ENCODE data around the gene TBX21.
A peak's percentile ranks its signal among the peaks of the same experiment; 100 is the strongest.

The TBX21 gene

DNA sequence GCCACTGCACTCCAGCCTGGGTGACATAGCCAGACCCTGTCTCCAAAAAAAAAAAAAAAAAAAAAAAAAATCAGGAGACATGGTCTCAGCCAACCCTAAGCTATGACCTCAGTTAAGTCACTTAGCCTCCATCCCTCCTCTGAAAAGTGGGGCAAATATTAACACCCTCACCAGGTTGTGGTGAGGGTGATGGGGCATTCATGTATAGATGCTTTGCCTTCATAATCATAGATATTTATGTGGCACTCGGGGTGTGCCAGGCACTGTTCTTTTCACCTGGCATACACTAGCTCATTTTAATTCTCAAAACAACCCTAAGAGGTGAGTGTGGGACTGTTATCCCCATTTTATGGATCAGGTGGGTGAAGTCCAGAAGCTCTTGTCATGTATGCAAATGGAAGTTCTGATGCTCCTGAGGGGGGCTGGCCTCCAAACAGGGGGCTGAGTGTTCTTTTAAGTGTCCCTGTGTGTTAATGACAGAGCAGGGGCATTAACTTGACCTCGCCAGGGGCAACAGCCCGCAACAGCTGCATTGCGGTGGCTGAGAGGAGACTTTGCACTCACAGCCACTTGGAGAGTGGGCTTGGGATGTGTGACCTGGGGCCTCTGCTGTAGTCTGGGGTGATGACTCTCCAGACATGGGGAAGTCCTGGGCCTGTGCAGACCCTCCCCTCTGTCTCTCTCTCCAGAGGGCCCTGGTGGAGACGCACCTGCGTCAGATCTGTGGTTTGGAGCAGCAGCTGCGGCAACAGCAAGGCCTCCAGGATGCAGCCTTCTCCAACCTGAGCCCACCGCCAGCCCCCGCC, 34.9 kb upstream of the TBX21 start:
- no peak for DNase-seq

DNA sequence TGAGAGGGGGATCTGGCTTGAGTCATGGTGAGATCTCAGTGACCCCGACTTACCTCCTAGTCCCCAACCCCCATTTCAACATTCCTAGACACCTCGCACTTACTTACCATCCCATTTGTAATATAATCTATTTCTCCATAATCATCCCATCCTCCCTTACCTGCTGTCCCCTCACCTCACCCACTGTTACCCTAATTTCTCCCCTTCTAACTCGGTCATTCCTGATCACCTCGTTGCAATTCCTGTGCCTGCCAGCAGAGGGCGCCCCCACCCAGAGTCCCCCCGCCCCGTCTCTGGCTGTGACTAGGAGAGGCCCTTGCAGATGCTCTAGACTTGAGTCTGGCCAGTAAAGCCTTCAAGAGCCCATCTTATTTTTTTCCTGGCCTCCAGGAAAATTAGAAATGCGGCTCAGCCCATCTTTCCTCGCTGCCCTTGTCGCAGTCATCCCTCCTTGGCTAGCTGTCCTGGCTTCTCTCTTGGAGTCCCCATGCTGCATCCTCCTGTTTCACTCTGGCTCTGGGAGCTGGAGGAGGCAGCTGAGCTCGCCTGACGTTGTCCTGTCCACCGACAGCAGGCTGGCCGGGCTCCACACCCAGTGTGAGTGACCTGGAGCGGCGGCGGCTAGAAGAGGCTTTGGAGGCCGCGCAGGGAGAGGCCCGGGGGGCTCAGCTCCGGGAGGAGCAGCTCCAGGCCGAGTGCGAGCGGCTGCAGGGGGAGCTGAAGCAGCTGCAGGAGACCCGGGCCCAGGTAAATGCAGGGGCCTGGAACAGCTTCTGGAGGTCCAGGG, 34.1 kb upstream of the TBX21 start:
- peak; percentile 63 for DNase-seq

DNA sequence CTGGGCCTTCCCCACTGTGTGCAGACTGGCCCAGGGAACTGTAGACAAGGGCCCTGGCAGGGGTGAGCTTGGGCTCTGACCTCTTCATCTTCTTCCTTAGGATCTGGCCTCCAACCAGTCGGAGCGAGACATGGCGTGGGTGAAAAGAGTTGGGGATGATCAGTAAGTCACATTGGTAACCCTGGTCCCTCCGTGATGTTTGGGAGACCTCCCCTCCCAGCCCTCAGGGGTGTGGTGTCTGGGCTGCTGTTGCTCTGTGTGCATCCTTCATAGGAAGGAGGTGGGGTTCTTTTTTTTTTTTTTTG, 33.5 kb upstream of the TBX21 start:
- no peak for DNase-seq

DNA sequence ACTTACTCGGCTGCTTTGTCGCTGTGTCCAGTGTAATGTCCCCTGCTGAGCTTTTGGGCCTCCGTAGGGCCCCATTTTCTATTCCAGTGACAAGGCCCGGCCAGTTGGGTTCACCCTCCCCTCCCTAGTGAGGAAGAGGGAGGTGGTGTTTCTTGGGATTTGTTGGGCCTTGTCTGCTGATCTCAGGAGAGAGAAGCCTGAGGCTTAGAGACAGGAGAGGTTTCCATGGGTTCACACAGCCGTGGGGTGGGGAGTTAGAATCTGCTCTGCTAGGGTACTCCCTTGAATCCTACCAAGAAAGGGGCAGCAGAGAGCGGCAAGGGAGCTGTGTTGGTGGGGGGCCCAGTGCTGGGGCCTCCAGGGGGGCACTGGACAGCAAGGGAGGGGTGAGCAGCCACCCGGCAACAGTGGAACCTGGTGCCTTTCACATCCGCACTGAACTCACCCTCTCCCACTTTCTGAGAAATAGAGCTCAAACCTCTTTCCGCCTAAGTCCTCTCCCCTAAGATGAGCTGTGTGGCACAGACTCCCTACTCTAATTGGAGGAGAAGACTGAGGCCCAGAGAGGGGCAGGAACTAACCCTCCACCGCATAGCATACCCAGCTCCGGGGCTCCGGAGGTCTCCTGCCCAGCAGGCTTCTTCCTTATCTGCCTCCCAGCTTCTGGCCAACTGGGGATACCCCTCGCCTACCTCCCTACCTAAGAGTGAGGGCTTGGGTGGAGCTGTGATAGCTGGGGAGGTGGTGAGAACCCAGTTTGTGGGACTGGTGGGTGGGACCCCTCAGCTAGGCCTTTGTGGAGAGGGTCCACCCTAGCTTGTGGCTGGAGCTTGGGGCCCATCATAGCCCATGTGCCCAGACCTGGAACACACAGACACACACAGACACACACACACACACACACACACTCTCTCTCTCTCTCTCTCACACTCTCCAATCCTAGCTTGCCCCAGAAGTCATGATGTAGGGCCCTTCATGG, 32.3 kb upstream of the TBX21 start:
- DNase-seq = no peak

DNA sequence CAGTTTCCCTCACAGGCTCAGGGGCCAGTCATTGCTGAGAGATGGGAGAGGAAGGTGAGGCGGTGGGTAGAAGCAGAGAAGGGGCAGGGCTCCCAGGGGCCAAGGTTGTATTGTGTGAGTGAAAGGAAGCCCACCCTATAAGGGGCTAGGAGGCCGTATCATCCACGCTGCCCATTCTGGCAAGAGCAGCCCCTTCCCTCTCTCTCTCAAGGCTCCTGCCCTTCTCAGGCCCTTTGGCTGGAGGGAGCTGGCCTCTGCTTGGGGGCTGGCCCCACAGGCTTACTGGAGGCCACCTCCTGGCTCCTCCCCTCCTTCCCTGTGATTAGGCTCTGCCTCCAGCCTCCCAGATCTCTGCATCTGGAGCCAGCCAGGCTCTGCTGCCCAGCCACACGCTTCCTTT, 31.4 kb upstream of the TBX21 start:
- DNase-seq = no peak

DNA sequence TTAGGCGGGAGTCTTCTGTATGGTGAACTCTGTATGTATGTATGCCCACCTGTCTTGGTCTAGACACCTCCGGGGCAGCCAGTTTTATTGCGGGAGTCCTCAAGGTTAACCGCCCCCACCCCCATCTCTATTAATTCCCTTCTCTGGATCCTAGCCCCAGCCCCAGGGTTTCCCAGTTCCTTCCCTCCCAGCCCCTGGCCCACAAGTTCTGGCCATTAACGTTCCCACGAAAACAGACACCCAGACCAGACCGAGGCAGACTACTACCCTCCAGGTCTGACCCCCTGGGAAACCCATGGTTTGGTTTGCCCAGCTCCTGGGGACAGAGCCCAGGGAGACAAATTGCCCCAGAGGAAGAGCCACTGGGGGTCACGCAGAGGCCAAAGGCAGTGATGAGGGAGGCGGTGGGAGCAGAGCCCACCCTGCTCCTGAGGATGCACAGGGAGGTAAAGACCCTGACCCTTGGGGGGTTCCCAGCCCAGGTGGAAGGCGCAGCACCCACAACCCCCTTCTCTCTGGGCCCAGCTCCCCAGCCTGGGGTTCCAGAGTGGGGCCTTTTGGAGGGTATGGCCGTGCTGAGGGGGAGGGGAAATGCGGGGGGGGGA, 30.5 kb upstream of the TBX21 start:
- DNase-seq = no peak

DNA sequence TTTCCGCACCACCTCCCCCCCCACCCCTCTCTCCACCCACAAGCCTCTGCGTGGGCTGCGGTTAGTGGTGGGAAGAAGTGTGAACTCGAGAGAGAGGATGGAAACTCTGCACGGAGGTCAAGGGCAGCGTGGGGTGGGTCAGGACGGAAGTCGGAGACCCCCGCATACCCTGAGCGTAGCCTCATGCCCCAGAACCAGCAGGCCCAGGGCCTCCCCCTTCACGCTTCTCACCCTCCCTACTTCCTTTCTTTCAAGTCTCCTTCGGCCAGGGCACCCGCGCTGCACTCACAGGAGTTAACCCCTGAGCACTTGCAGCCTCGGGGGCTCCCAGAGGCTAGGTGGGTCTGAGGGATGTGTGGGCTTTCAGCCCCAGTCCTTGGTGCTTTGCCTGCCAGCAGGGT, 29.8 kb upstream of the TBX21 start:
- no peak for DNase-seq

DNA sequence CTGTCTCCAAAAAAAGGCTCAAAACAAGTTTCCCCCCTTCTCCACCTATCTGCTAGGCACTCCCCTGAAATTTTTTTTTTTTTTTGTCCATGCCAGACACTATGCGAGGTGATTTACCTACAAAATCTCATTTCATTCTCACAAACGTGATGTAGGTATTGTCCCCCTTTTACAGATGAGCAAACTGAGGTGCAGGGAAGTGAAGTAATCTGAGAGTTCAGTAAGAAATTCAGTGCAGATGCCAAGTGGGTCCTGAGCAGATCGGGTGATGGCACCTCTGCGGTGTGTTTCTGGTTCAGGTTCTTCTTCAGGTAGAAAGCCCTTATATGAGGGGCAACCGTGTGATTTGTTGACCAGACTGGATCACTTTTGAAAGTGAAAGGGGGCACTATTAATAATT, 29.4 kb upstream of the TBX21 start:
- DNase-seq = no peak

DNA sequence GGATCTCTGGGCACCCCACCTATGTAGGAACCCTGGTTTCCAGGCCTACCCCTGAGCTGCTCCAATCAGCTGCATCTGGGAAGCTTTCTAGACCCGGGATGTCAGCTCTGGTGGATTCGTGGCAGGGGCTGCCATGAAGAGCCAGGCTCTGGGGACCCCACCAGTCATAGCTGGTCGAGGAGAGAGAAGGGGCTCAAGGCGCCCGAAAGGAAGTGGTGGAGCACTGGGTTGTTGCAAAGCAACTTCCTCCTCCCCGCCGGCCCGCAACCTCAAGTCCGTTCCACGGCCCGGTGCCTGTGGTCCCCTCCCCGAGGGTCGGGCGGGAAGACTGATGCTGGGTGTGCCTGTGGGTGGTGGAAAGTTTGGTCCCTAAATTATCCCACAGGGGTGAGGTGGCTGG, 28.9 kb upstream of the TBX21 start:
- DNase-seq = no peak

DNA sequence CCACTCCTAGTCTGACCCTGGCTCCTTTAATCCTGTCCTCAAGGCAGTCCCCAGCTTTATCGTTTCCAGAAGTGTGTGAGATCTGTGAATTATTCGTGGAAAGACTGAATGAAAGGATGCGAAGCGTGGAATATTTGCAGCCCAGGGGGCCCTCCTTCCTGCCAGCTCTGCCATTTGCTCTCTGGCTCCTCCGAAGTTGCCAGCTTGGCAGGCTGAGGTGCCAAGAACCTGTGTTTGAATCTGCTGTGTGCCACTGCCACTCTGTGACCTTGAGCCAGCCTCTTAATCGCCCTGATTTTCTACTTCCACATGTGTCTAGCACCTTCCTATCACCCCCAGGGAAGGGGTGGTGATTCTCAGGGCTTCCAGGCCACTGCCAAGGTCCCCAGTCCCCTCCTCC, 28.3 kb upstream of the TBX21 start:
- no peak for DNase-seq

DNA sequence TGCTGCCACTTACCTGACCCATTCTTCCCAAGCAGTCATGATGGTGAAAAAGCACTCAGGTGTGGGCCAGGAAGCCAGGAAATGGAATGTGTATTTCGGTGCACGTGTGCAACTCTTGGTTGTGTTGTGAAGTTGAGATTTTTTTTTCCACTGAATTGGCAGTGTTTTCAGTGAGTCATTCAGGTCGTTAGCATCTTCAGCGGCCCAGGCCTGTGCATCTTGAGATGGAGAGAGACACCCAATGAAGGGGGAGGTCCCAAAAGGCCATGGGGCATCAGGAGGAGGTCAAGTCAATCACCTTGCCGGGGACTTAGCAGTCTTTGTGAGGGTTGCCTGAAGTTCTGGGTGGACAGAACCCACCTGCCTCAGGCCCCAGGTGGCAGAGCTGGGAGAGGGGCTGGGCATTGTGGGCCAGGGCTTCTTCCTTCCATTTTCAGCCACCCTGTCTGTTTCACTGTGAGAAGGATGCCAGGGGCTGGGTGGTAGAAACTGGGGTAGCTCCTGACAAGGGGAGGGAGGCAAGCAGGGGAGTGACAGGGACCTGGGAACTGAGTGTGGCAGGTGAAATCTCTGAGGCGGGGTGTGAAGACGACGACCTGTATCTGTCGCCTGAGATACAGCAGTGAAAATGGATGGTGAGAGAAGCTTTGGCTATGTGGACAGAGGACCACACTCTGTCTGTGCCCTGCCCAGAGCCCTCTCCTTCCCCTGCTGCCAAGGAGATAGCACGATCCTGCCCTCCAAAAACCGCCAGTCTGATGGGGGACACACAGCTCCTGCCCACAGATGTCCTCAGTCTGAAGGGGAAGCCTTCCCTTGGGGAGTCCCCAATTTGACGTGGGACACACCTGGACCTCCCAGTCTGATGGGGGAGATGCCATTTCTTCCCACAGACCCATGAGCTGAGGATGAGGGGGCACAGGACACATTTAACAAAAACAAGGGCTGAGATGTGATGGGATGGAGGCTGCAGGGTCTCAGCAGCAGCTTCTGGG, 27.2 kb upstream of the TBX21 start:
- peak; percentile 45 for DNase-seq

DNA sequence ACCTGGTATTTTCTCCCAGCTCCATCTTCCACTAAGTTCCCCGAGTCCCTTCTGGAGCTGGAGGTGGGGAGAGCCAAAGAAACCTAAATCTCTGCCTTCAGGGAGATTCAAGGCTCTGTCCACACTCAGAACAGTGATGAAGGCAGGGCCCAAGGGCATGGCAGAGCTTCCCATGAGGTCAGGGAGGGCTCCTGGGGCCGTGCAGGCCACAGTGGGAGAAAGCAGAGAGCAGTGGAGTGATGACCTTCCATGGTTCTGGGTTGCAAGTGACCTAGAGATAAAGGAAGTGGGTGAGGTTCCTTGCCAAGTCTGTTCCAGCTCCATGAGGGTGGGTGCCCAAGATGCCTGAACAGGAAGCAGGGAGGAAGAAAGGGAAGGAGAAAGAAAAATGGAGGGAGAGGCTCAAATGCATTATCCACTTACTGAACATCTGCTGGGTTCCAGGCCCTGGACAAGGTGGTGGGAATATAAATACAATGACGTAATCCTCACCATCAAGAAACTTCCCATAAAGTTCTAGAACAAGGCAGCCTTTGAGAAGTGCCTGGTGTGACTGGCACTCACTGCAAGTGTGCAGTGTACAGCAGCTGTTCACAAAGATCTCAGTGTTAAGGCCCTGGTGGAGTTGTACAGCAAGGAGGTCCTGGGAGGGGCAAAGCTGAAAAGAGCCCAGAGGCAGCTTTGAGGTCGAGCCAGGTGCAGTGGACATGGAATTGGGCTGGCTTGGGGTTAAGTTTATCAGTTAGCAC, 25.8 kb upstream of the TBX21 start:
- no peak for DNase-seq

DNA sequence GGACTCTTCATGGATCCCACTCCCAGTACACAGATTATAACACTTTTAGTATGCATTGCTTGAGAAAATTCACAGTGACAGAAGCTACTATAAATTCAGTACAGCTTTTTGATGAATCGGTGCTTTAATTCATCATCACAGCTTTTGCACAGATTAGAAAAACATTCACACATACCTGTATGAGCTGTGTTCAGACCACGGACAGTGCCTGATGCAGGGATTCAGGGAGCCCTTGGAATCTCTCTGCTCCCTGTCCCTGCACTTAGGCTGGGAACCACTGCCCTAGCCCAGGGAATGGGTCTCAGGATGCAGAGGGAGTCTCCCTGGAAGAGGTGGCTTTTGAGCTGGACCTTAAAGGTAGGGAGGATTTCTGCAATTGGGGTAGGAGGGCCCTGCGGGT, 25.2 kb upstream of the TBX21 start:
- DNase-seq = no peak

DNA sequence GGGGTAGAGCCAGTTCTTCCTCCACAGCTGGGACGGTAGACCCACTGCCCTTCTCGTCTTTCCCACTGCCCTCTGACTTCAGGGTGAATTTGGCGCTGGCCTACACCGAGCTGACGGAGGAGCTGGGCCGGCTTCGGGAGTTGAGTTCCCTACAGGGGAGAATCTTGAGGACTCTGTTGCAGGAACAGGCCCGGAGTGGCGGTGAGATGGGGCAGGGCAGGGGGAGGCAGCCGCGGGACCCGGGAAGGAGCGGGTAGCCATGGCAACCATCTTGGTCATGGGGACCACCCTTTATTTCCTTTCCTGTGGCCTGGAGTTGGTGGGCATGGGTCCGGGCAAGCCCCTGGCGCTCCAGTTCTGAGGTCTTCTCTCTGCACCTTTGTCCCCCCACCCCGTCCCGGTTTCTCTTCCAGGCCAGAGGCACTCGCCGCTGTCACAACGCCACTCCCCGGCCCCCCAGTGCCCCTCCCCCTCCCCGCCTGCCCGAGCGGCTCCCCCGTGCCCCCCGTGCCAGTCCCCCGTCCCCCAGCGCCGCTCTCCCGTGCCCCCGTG, 24.6 kb upstream of the TBX21 start:
- no peak for DNase-seq

DNA sequence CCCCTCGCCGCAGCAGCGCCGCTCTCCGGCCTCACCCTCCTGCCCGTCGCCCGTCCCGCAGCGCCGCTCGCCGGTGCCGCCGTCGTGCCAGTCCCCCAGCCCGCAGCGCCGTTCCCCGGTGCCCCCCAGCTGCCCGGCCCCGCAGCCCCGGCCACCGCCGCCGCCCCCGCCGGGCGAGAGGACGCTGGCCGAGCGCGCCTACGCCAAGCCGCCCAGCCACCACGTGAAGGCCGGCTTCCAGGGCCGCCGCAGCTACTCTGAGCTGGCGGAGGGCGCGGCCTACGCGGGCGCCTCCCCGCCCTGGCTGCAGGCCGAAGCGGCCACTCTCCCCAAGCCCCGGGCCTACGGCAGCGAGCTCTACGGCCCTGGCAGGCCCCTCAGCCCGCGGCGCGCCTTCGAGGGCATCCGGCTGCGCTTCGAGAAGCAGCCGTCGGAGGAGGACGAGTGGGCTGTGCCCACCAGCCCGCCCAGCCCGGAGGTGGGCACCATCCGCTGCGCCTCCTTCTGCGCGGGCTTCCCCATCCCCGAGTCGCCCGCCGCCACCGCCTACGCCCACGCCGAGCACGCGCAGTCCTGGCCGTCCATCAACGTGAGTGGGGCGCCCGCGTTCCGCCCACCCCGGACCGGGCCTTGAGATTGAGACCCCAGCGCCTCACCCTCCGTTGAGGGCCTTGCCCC, 24.0 kb upstream of the TBX21 start:
- no peak for DNase-seq

DNA sequence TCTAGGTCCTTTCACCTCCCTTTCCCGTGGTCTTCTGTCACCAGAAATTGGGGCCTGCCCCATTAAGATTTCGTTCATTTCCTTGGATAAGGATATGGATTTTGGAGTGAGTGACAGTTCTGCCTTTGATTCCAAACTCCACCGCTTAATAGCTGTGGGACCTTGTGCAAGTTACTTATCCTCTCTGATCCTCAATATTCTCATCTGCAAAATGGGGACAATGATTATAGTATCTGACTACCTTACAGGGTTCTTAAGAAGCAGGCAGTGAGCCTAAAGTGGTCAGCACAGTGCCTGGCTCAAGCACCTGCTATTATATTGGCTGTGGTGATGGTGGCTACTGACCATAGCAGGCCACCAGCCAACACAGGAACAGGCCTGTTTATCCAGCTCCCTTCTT, 23.4 kb upstream of the TBX21 start:
- no peak for DNase-seq

DNA sequence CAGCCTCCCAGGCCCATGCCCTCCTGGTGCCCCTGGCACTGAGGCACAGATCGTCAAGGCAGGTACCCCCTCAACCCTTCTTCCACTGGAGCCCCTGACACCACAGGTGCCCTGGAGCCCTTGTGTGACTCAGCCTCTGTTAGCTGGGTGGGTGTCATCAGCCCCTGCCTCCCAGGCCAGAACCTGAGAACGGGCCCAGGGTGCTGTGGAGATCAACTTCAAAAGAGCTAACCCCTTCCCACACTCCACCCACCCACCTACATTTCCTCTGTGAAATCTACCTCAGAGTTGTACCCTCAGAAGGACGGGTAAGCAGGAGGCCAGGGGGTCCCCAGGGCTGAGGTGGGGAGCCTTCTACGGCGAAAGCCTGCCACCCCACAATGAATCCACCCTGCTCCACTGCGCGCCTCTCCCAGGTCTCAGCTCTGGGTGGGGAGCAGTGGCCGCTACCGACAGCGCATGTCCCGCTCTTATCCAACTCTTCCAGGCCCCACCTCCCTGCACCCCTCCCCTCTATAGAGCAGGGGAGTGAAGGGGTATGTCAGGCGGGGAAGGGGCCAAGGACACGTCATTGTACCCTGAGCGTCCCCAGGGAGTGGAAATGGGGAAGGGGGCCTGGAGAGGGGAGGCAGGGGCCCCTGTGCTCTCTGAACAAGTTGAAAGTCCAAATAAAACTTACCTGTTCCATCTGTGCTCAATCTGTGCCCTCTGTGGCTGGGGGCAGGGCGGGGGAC, 21.5 kb upstream of the TBX21 start:
- DNase-seq = no peak

DNA sequence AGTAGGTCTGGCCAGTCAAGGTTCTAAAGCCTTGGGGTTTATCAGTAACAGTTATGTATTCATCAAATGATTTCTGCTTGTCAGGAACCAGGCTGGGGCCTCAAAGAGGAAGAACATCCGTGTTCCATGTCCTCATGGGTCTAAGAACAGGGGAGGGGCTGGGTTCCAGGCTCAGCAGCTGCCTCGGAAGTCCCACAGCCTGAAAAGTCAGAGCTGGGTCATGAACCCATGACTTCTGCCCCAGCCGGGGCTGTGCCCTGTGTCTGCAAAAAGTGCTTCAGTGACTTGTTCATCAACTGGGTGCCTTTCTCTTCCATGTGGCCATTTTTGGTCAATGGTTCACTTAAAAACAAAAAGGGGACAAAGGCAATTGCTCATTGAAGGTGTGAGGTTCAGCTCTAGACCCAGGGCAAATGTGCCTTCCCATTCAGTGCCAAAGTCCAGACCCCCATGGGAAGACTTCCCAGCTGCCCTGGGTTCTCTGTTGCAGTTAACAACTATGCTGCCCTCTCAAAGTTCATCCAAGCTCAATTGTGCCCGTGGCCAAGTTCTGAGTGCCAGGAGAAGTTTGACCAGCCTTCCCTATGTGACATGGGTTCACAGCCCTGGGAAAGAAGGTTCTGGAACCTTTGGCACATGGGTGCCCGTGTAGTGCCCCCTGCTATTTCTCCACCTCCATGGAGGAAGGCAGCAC, 20.6 kb upstream of the TBX21 start:
- DNase-seq = peak; percentile 46

Measured in RPMI8226 (cell line).